ENCODE results near the gene TPM1. TPM values are rescaled to one million over a fixed set of nuclear protein-coding genes. Genes with fewer than 3 reads are reported as not detected.

Gene TPM1
- polyA plus RNA-seq, 1 of the 3 experiments (the other 2 are of a cell fraction): 1,371 TPM

DNA sequence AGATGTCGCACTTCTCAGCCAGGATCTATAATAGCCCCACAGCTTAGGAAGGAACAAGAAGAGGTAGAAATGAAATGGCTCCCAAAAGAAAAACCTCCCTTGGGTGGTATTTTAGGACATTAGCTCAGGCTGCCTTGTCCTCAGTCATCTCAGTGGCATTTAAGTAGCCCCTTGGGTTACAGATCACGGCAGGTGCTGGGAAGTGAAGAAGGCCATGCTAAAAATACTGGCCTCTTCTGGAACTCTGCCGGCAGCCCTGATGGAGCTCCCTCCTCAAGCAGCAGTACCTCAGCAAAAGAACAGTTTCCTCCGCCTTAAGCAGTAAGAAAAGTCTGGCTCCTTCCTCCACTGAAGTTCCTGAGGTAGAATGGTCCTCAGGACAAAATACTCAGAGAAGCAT lies 7.3 kb upstream of the TPM1 start:
- Histone ChIP-seq H3K27ac (ENCODE audit: low read depth in 2 of 2, low read length in 1 of 2) (no peak overlapping the region), H2AFZ (ENCODE audit: low read depth) (no peak overlapping the region), H3K4me1 (ENCODE audit: control insufficient read depth in 1 of 2, insufficient read depth in 2 of 2, low read depth in 1 of 2, low read length in 1 of 2) (no peaks in the 10 kb centered on the region), H3K4me2 (no peak overlapping the region), H3F3A (replicated peaks; ENCODE audit: insufficient read depth) (peaks cover 15% of the 10 kb centered on the region), H3K36me3 (replicated peaks in 1 of 2; ENCODE audit: control insufficient read depth in 1 of 2, insufficient read depth in 2 of 2, low read length in 1 of 2) (no peaks in the 10 kb centered on the region), H3K27me3 (ENCODE audit: insufficient read depth) (no peaks in the 10 kb centered on the region), H3K9me3 (no peaks in the 10 kb centered on the region), H3K79me2 (ENCODE audit: insufficient read depth) (no peaks in the 10 kb centered on the region), H3K9me2 (no peaks in the 10 kb centered on the region), H4K20me1 (ENCODE audit: insufficient read depth) (no peaks in the 10 kb centered on the region), H3K9ac (no peak overlapping the region), H3K4me3 (ENCODE audit: low read depth in 2 of 2, low read length in 1 of 2) (no peak overlapping the region)
- 98% methylated on average over 4 of the region's 4 CpGs for WGBS (ENCODE audit: low lambda C conversion rate)
- DNase-seq: no peak
- ChIA-PET CTCF (interaction anchor here (1.0 to 1.3 kb wide), 3 partner anchors 12 to 293 kb away, joined by 3 to 4 read pairs (median 3); no protein-coding TSS in a partner anchor), POLR2A (no interaction called here)
- TF ChIP-seq TEAD4 (IDR thresholded peaks at IDR 0.05; ENCODE audit: borderline replicate concordance, insufficient read depth): no peak
- no peak for TF ChIP-seq CTCF (IDR thresholded peaks at IDR 0.05)
- TF ChIP-seq SMC3 (IDR thresholded peaks at IDR 0.05; ENCODE audit: low read depth, low read length): no peak

GRCh38 chr15:63035977-63036376 lies 6.6 kb upstream of the TPM1 start:
- Histone ChIP-seq H3K4me2 (no peak overlapping the region), H2AFZ (ENCODE audit: low read depth) (no peak overlapping the region), H3K79me2 (ENCODE audit: insufficient read depth) (no peaks in the 10 kb centered on the region), H3K27me3 (ENCODE audit: insufficient read depth) (no peaks in the 10 kb centered on the region), H3F3A (replicated peaks; ENCODE audit: insufficient read depth) (peaks cover 21% of the 10 kb centered on the region), H3K9me2 (no peaks in the 10 kb centered on the region), H3K9me3 (no peaks in the 10 kb centered on the region), H3K4me1 (ENCODE audit: control insufficient read depth in 1 of 2, insufficient read depth in 2 of 2, low read depth in 1 of 2, low read length in 1 of 2) (peaks cover 0 to 3% of the 10 kb centered on the region in 2 experiments; a peak in 1 of 4 replicates), H3K27ac (ENCODE audit: low read depth in 2 of 2, low read length in 1 of 2) (no peak overlapping the region; a peak in 1 of 4 replicates), H3K9ac (no peak overlapping the region), H4K20me1 (ENCODE audit: insufficient read depth) (no peaks in the 10 kb centered on the region), H3K36me3 (replicated peaks in 1 of 2; ENCODE audit: control insufficient read depth in 1 of 2, insufficient read depth in 2 of 2, low read length in 1 of 2) (no peaks in the 10 kb centered on the region), H3K4me3 (ENCODE audit: low read depth in 2 of 2, low read length in 1 of 2) (no peak overlapping the region)
- TF ChIP-seq, protein P1, sequence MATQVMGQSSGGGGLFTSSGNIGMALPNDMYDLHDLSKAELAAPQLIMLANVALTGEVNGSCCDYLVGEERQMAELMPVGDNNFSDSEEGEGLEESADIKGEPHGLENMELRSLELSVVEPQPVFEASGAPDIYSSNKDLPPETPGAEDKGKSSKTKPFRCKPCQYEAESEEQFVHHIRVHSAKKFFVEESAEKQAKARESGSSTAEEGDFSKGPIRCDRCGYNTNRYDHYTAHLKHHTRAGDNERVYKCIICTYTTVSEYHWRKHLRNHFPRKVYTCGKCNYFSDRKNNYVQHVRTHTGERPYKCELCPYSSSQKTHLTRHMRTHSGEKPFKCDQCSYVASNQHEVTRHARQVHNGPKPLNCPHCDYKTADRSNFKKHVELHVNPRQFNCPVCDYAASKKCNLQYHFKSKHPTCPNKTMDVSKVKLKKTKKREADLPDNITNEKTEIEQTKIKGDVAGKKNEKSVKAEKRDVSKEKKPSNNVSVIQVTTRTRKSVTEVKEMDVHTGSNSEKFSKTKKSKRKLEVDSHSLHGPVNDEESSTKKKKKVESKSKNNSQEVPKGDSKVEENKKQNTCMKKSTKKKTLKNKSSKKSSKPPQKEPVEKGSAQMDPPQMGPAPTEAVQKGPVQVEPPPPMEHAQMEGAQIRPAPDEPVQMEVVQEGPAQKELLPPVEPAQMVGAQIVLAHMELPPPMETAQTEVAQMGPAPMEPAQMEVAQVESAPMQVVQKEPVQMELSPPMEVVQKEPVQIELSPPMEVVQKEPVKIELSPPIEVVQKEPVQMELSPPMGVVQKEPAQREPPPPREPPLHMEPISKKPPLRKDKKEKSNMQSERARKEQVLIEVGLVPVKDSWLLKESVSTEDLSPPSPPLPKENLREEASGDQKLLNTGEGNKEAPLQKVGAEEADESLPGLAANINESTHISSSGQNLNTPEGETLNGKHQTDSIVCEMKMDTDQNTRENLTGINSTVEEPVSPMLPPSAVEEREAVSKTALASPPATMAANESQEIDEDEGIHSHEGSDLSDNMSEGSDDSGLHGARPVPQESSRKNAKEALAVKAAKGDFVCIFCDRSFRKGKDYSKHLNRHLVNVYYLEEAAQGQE (IDR thresholded peaks at IDR 0.05; ENCODE audit: low read depth, low read length): no peak
- TF ChIP-seq USF1 (IDR thresholded peaks at IDR 0.05; ENCODE audit: borderline replicate concordance, low read depth) (no peak), ELF1 (IDR thresholded peaks at IDR 0.05) (no peak), PBX3 (IDR thresholded peaks at IDR 0.05) (no peak), MEF2A (IDR thresholded peaks at IDR 0.05; ENCODE audit: borderline replicate concordance, low read depth) (no peak), FOSL2 (IDR thresholded peaks at IDR 0.05; ENCODE audit: borderline replicate concordance, low read depth) (no peak), NRF1 (IDR thresholded peaks at IDR 0.05; ENCODE audit: low read depth, low read length) (no peak), MXI1 (IDR thresholded peaks at IDR 0.05; ENCODE audit: low read depth, low read length) (no peak), FOXM1 (IDR thresholded peaks at IDR 0.05; ENCODE audit: low read depth) (no peak), SMC3 (IDR thresholded peaks at IDR 0.05; ENCODE audit: low read depth, low read length) (no peak), NFIC (IDR thresholded peaks at IDR 0.05; ENCODE audit: borderline replicate concordance) (no peak), GABPA (IDR thresholded peaks at IDR 0.05; ENCODE audit: low read depth) (no peak), SIN3A (IDR thresholded peaks at IDR 0.05; ENCODE audit: borderline replicate concordance, low read depth, low read length) (no peak)
- TF ChIP-seq, protein P2, sequence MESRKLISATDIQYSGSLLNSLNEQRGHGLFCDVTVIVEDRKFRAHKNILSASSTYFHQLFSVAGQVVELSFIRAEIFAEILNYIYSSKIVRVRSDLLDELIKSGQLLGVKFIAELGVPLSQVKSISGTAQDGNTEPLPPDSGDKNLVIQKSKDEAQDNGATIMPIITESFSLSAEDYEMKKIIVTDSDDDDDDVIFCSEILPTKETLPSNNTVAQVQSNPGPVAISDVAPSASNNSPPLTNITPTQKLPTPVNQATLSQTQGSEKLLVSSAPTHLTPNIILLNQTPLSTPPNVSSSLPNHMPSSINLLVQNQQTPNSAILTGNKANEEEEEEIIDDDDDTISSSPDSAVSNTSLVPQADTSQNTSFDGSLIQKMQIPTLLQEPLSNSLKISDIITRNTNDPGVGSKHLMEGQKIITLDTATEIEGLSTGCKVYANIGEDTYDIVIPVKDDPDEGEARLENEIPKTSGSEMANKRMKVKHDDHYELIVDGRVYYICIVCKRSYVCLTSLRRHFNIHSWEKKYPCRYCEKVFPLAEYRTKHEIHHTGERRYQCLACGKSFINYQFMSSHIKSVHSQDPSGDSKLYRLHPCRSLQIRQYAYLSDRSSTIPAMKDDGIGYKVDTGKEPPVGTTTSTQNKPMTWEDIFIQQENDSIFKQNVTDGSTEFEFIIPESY (IDR thresholded peaks at IDR 0.05; ENCODE audit: borderline replicate concordance, low read depth): no peak
- TF ChIP-seq, protein P3, sequence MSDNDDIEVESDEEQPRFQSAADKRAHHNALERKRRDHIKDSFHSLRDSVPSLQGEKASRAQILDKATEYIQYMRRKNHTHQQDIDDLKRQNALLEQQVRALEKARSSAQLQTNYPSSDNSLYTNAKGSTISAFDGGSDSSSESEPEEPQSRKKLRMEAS (IDR thresholded peaks at IDR 0.05; ENCODE audit: low read depth): no peak
- WGBS (ENCODE audit: low lambda C conversion rate): 64% methylated on average over 4 of the region's 4 CpGs
- ChIA-PET POLR2A (no interaction called here), CTCF (interaction anchor here (1.1 to 1.3 kb wide), 2 partner anchors 12 kb away, joined by 3 read pairs; no protein-coding TSS in a partner anchor)
- DNase-seq: no peak
